Psoas muscle (tissue), 8 donors: ENCODE data around the gene ABLIM1. TPM values are rescaled to one million over a fixed set of nuclear protein-coding genes. Genes with fewer than 3 reads are reported as not detected.

ENCODE experiments used
- ATAC-seq, 4 donors: fragments of 200-7000 bp; cut with Tn5 transposase; one replicate each; pipeline ENCODE4 v1.9.1; 2020; ENCODE audit warnings: moderate library complexity in 3 of 4, mild to moderate bottlenecking in 2 of 4
- DNase-seq, 2 donors: peaks; one replicate each; pipeline ENCODE4 v3.0.0-alpha.2; 2020
- H3K27ac ChIP-seq: fragments of 200-600 bp; one replicate; pipeline ENCODE4 v1.8.0; 2022
- H3K27me3 ChIP-seq, 3 donors: fragments of 200-600 bp in 1 of 3; one replicate each; pipeline versions ENCODE4 v1.6.1 to v1.8.0; 2013 to 2022; ENCODE audit warnings: low read length in 2 of 3, mild to moderate bottlenecking in 2 of 3, moderate library complexity in 1 of 3; ENCODE audit not compliant: insufficient read depth in 3 of 3
- H3K36me3 ChIP-seq, 2 donors: fragments of 200-600 bp in 1 of 2; one replicate each; pipeline versions ENCODE4 v1.6.1 to v1.8.0; 2013 to 2022; ENCODE audit warnings: low read depth in 1 of 2, mild to moderate bottlenecking in 1 of 2, moderate library complexity in 1 of 2; ENCODE audit not compliant: insufficient read depth in 1 of 2
- H3K4me1 ChIP-seq: fragments of 200-600 bp; one replicate; pipeline ENCODE4 v1.8.0; 2022
- H3K4me3 ChIP-seq: fragments of 200-600 bp; one replicate; pipeline ENCODE4 v1.8.0; 2022; ENCODE audit warnings: mild to moderate bottlenecking
- H3K9me3 ChIP-seq: fragments of 200-600 bp; one replicate; pipeline ENCODE4 v1.8.0; 2022
- WGBS, 3 donors: extraction: QIAGEN DNeasy Blood & Tissue Kit; methylation state at CpG; one replicate each; pipeline versions ENCODE4 v1.1.6 to v1.1.7; 2013; 5-methylcytosine and 5-hydroxymethylcytosine counted together
- intact Hi-C, 2 donors: fragments of 100-400 bp; cut with DNase I; formaldehyde crosslinking; loops; one replicate each; pipeline versions ENCODE4 v1.11.0 to v1.14.2; 2022
- polyA plus RNA-seq, 3 donors: library from polyadenylated mRNA; stranded (reverse); fragments of 200-250 nt; gene quantifications; one replicate each; pipeline ENCODE4 v1.2.3, GENCODE V29; 2013
- total RNA-seq, 4 donors: library from RNA; stranded (reverse); fragmentation: NEBNext Ultra II Directional in 2 of 4; extraction: Animal tissue kit (Norgen Biotek cat#: 25700) in 2 of 4; gene quantifications; one replicate each; pipeline versions ENCODE4 v1.2.1 to v1.2.4, GENCODE V29; 2021 to 2023
- TF ChIP-seq, protein P1 (sequence below): fragments of 200-600 bp; IDR thresholded peaks from one replicate; pipeline ENCODE4 v1.8.0; 2022; ENCODE audit warnings: antibody characterized with exemption
- donor health status: healthy with polysubstance abuse.
- donor health status: DM: no; HTN: no; CAD: no; lungs with moderate emphysema.
- donor health status: Bipolar disorder and iron deficiency.
- donor health status: healthy.
- donor health status: DM: yes; HTN: yes; CAD: no.
- donor health status: DM: no; HTN: no; CAD: no.
- donor health status: DM: no; HTN: no; CAD: no.
- donor health status: DM: yes; HTN: yes; CAD: no.

Gene ABLIM1
- total and polyA plus RNA-seq, 7 donors, result 15.4 to 183 (median 21.8) TPM

DNA sequence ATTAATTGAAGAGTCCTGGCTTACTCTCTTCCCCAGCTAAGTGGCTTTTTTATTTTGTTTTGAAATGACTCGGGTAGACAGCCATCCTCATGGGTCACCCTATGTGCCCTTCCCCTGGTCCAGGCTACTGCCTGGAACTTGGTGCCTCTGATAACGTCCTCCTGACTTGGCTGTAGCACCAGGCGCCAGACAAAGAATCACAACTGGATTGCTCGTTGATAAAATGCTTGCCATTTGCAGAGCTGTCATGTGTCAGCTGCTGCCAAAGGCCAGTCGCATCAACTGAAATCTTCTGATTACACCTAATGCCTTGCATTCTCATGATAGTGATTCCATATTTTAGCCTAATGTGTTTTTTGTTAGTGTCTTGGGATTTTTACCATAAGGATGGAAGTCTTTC lies 27.4 kb upstream of the ABLIM1 start:
- WGBS, 3 donors, result 26 to 33% (median 31%) methylated on average over 5 of the region's 5 CpGs
- Histone ChIP-seq H3K9me3 (no peaks in the 10 kb centered on the region), H3K4me3 (no peak overlapping the region), H3K4me1 (peaks cover 24% of the 10 kb centered on the region), H3K27me3 (peaks cover 0 to under 1% (median 0%) of the 10 kb centered on the region in 3 donors), H3K36me3 (no peaks in the 10 kb centered on the region), H3K27ac (peak overlapping the region; percentile 58)
- peak in 1 of 4 donors; percentile 29 for ATAC-seq
- TF ChIP-seq, protein P1, sequence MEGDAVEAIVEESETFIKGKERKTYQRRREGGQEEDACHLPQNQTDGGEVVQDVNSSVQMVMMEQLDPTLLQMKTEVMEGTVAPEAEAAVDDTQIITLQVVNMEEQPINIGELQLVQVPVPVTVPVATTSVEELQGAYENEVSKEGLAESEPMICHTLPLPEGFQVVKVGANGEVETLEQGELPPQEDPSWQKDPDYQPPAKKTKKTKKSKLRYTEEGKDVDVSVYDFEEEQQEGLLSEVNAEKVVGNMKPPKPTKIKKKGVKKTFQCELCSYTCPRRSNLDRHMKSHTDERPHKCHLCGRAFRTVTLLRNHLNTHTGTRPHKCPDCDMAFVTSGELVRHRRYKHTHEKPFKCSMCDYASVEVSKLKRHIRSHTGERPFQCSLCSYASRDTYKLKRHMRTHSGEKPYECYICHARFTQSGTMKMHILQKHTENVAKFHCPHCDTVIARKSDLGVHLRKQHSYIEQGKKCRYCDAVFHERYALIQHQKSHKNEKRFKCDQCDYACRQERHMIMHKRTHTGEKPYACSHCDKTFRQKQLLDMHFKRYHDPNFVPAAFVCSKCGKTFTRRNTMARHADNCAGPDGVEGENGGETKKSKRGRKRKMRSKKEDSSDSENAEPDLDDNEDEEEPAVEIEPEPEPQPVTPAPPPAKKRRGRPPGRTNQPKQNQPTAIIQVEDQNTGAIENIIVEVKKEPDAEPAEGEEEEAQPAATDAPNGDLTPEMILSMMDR, result no peak
- intact Hi-C loops, result no loop called here
- DNase-seq, result no peak

DNA sequence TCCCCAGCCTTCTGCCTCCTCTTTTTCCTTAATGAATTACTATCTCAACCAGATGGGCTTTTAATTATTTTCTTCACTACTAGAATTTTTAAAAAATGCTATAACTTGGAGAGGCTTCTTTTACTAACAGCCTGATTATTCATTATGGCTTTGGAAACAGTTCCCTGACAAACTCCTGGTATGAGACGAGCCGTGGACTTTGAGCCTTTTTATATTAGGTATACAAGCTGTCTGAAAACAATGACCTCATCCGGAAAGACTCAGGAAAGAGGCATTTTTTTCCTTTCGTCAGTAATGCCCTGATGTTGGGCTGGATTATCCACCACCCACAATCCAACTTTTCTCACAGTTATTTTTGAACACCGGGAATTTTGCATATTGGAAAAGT lies 26.7 kb upstream of the ABLIM1 start:
- no peak overlapping the region for H3K4me3 ChIP-seq
- no peaks in the 10 kb centered on the region for H3K27me3 ChIP-seq
- intact Hi-C loops, result no loop called here
- 18 to 26% (median 23%) methylated on average over 5 of the region's 5 CpGs for WGBS, 3 donors
- no peaks in the 10 kb centered on the region for H3K9me3 ChIP-seq
- peak in 1 of 4 donors; percentile 57 for ATAC-seq
- H3K27ac ChIP-seq, result peak overlapping the region; percentile 58
- H3K36me3 ChIP-seq, result no peaks in the 10 kb centered on the region
- peaks cover 24% of the 10 kb centered on the region for H3K4me1 ChIP-seq
- TF ChIP-seq, protein P1, result no peak
- DNase-seq, result no peak

DNA sequence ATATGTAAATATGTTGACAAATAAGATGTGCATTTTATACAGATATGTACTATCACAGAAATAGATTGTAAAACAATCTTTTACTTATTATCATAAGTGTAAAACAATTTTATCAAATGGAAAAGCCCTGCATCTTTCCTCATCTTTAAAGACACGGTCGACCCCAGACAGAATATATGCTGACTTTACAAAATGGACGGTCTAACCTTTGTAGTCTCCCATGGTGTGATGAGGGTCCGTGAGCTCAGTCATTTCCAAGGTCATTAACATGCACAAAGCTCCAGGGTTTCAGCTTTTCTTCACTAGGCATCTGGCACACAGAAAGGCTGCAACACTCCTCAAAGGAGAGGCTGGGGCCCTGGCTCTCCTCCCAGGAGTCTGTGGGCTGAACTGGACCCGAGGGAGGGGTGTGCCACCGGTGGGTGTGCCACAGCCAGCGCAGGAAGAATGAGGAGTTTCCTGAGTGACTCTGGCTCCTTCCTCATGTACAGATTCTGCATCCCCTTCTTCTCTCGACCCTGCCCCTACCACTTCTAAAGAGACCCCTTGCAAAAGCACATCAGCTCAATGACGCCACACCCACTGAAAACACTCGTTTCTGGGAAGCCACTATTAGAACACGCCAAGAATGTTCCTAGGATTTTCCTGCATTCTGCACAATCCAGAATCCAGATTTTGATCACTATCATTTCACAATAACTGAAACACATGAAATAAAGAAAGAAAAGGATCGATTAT lies 26.2 kb upstream of the ABLIM1 start:
- no peaks in the 10 kb centered on the region for H3K9me3 ChIP-seq
- peak overlapping the region; percentile 57 for H3K4me3 ChIP-seq
- ATAC-seq, result peak in 3 of 4 donors; percentile 18 to 45 (median 32)
- no peaks in the 10 kb centered on the region for H3K27me3 ChIP-seq
- TF ChIP-seq, protein P1, result no peak
- H3K27ac ChIP-seq, result peak overlapping the region; percentile 58
- H3K4me1 ChIP-seq, result peaks cover 24% of the 10 kb centered on the region
- intact Hi-C loops, result no loop called here
- WGBS, 3 donors, result 29 to 32% (median 32%) methylated on average over 12 of the region's 12 CpGs
- DNase-seq, result peak; percentile 56 to 59
- H3K36me3 ChIP-seq, result no peaks in the 10 kb centered on the region

DNA sequence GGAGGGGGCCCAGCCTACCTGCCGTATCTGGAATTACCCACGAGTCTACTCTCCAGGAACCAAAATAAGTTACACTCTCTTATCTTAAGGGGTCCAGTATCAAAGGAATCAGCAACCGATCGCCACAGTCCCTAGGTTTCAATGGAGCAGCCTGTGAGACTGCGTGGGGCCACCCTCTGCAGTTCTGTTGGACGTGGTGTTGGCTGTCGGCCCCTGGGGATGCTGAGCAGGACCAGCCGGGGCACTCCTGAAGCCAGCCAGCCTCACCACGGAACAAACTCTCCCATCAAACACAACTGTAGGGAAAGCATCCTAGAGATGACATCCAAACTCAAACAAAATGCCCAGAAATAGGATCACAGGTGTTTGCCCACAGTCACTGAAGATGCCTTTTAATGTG lies 25.5 kb upstream of the ABLIM1 start:
- TF ChIP-seq, protein P1, result no peak
- no peak for ATAC-seq
- intact Hi-C loops, result no loop called here
- Histone ChIP-seq H3K4me3 (peak overlapping the region; percentile 57), H3K27me3 (no peaks in the 10 kb centered on the region), H3K36me3 (no peaks in the 10 kb centered on the region), H3K9me3 (no peaks in the 10 kb centered on the region), H3K27ac (peak overlapping the region; percentile 58), H3K4me1 (peaks cover 24% of the 10 kb centered on the region)
- WGBS, 3 donors, result 39 to 70% (median 48%) methylated on average over 9 of the region's 9 CpGs
- DNase-seq, result no peak
